HG03280 (cell line): ENCODE measurements around the gene KLHDC8B.

Experiments used
- ATAC-seq: cut with Tn5 transposase; IDR thresholded peaks from one replicate; pipeline ENCODE4 v1.9.1; 2021; ENCODE audit warnings: mild to moderate bottlenecking, moderate library complexity; ENCODE audit not compliant: unreplicated experiment

Gene KLHDC8B

GRCh38 chr3:49158103-49158709 lies 13.2 kb upstream of the KLHDC8B start:
- ATAC-seq, result no peak

- no peak for ATAC-seq
Observed at GRCh38 chr3:49158792-49159191, 12.6 kb upstream of the KLHDC8B start.

GRCh38 chr3:49161197-49161596 lies 10.2 kb upstream of the KLHDC8B start:
- ATAC-seq, result no peak

GRCh38 chr3:49161808-49162530 lies 9.4 kb upstream of the KLHDC8B start:
- no peak for ATAC-seq

- ATAC-seq, result no peak
Observed at GRCh38 chr3:49162751-49163419, 8.5 kb upstream of the KLHDC8B start.

GRCh38 chr3:49163609-49164008 lies 7.8 kb upstream of the KLHDC8B start:
- ATAC-seq, result no peak

- ATAC-seq, result no peak
Observed at GRCh38 chr3:49164983-49165720, 6.2 kb upstream of the KLHDC8B start.

- peak; percentile 70 for ATAC-seq
Observed at GRCh38 chr3:49165771-49166751, 5.3 kb upstream of the KLHDC8B start, which contains the start of gene CCDC71. Gene CCDC71 (minus strand): TSS chr3:49166331. CDS start chr3:49164208, 2,123 bp downstream.

- ATAC-seq, result no peak
Observed at GRCh38 chr3:49166752-49167556, 4.4 kb upstream of the KLHDC8B start.

- no peak for ATAC-seq
Observed at GRCh38 chr3:49170744-49171118, 667 bp upstream of the KLHDC8B start.

GRCh38 chr3:49171775-49172500 lies 540 bp downstream of the KLHDC8B start:
- ATAC-seq, result no peak

- ATAC-seq, result no peak
Observed at GRCh38 chr3:49172551-49173041, 1.2 kb downstream of the KLHDC8B start.

GRCh38 chr3:49173116-49173791 lies 1.9 kb downstream of the KLHDC8B start:
- ATAC-seq, result no peak

GRCh38 chr3:49173792-49174170 lies 2.4 kb downstream of the KLHDC8B start:
- ATAC-seq, result no peak

GRCh38 chr3:49174397-49174985 lies 3.1 kb downstream of the KLHDC8B start:
- ATAC-seq, result no peak

GRCh38 chr3:49175530-49175929 lies 4.1 kb downstream of the KLHDC8B start:
- no peak for ATAC-seq

- no peak for ATAC-seq
Observed at GRCh38 chr3:49177073-49177472, 5.7 kb downstream of the KLHDC8B start.

- ATAC-seq, result no peak
Observed at GRCh38 chr3:49180116-49180515, 8.7 kb downstream of the KLHDC8B start.
